Measurements from ENCODE around the gene ABCB4.

- TF ChIP-seq POLR2AphosphoS5 (IDR thresholded peaks at IDR 0.05; ENCODE audit: low read depth): no peak
- no peak for TF ChIP-seq CTCF (conservative IDR thresholded peaks at IDR 0.05; ENCODE audit: low read depth in 2 of 2)
- TF ChIP-seq EZH2phosphoT487 (IDR thresholded peaks at IDR 0.05; ENCODE audit: unreplicated experiment): no peak
- TF ChIP-seq REST (IDR thresholded peaks at IDR 0.05; ENCODE audit: unreplicated experiment): no peak
- TF ChIP-seq NANOG (IDR thresholded peaks at IDR 0.05; ENCODE audit: borderline replicate concordance): no peak
- TF ChIP-seq EZH2 (IDR thresholded peaks at IDR 0.05; ENCODE audit: low read depth, unreplicated experiment): no peak
- no peak for TF ChIP-seq JUNB (IDR thresholded peaks at IDR 0.05; ENCODE audit: unreplicated experiment)
Observed at GRCh38 chr7:87432536-87432935, 42.9 kb downstream of the ABCB4 start.

Data from GM23338 (cell line).